GM06990 (cell line): Measurements from ENCODE around the gene DERA.

Experiments used
- DNase-seq: peaks from one replicate; pipeline ENCODE4 v3.0.0-alpha.2; 2011; ENCODE audit not compliant: insufficient read length; ENCODE audit errors: extremely low read depth
- H3K27me3 ChIP-seq: replicated peaks from 2 replicates; pipeline ENCODE4 v1.6.0; 2011; ENCODE audit warnings: low read length; ENCODE audit not compliant: control insufficient read depth, insufficient read depth
- H3K36me3 ChIP-seq: 2 replicates; pipeline ENCODE4 v1.5.1; 2011; ENCODE audit warnings: low read length; ENCODE audit not compliant: control insufficient read depth, insufficient read depth
- H3K4me3 ChIP-seq: replicated peaks from 2 replicates; pipeline ENCODE4 v1.5.1; 2011; ENCODE audit warnings: low read depth, mild to moderate bottlenecking, control low read depth, low read length
- TF ChIP-seq, protein P1 (sequence below): IDR thresholded peaks from 2 replicates; pipeline ENCODE4 v1.5.1; 2011; ENCODE audit warnings: low read length, control low read depth, mild to moderate bottlenecking, inconsistent platforms; ENCODE audit not compliant: insufficient read depth, poor library complexity, severe bottlenecking

Gene DERA

GRCh38 chr12:15982921-15983320, 71.8 kb downstream of the DERA start:
- TF ChIP-seq, protein P1, sequence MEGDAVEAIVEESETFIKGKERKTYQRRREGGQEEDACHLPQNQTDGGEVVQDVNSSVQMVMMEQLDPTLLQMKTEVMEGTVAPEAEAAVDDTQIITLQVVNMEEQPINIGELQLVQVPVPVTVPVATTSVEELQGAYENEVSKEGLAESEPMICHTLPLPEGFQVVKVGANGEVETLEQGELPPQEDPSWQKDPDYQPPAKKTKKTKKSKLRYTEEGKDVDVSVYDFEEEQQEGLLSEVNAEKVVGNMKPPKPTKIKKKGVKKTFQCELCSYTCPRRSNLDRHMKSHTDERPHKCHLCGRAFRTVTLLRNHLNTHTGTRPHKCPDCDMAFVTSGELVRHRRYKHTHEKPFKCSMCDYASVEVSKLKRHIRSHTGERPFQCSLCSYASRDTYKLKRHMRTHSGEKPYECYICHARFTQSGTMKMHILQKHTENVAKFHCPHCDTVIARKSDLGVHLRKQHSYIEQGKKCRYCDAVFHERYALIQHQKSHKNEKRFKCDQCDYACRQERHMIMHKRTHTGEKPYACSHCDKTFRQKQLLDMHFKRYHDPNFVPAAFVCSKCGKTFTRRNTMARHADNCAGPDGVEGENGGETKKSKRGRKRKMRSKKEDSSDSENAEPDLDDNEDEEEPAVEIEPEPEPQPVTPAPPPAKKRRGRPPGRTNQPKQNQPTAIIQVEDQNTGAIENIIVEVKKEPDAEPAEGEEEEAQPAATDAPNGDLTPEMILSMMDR = no peak
- H3K27me3 ChIP-seq = no peaks in the 10 kb centered on the region
- H3K36me3 ChIP-seq = peaks cover 8% of the 10 kb centered on the region
- DNase-seq = no peak
- no peak overlapping the region for H3K4me3 ChIP-seq

GRCh38 chr12:15984097-15984800, 73.1 kb downstream of the DERA start:
- Histone ChIP-seq H3K36me3 (peaks cover 14% of the 10 kb centered on the region), H3K4me3 (no peak overlapping the region), H3K27me3 (no peaks in the 10 kb centered on the region)
- TF ChIP-seq, protein P1 = no peak
- no peak for DNase-seq

DNA sequence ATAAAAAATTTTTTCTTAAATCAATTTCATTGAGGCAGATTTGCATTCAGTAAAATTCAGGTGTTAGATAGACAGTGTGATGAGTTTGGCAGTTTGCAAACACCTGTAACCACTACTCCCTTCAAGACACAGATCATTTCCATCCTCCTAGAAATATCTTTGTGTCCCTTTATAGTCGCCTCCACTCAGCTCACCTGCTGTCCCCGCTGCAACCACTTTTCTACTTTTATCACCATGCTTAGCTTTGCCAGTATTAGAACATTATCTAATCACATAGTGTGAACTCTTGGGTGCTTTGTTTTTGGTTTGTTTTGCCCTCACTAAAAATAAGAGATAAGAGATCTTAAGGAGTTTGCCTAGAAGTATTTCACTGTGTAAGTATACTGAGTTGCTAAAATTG, 73.8 kb downstream of the DERA start:
- peaks cover 14% of the 10 kb centered on the region for H3K36me3 ChIP-seq
- DNase-seq = no peak

GRCh38 chr12:15987696-15988095, 76.6 kb downstream of the DERA start:
- Histone ChIP-seq H3K36me3 (peaks cover 14% of the 10 kb centered on the region), H3K27me3 (no peaks in the 10 kb centered on the region), H3K4me3 (no peak overlapping the region)
- DNase-seq = no peak
- TF ChIP-seq, protein P1 = no peak

More for the DNA sequence above, 73.8 kb downstream of the DERA start:
- Histone ChIP-seq H3K27me3 (no peaks in the 10 kb centered on the region), H3K4me3 (no peak overlapping the region)
- TF ChIP-seq, protein P1 = no peak

DNA sequence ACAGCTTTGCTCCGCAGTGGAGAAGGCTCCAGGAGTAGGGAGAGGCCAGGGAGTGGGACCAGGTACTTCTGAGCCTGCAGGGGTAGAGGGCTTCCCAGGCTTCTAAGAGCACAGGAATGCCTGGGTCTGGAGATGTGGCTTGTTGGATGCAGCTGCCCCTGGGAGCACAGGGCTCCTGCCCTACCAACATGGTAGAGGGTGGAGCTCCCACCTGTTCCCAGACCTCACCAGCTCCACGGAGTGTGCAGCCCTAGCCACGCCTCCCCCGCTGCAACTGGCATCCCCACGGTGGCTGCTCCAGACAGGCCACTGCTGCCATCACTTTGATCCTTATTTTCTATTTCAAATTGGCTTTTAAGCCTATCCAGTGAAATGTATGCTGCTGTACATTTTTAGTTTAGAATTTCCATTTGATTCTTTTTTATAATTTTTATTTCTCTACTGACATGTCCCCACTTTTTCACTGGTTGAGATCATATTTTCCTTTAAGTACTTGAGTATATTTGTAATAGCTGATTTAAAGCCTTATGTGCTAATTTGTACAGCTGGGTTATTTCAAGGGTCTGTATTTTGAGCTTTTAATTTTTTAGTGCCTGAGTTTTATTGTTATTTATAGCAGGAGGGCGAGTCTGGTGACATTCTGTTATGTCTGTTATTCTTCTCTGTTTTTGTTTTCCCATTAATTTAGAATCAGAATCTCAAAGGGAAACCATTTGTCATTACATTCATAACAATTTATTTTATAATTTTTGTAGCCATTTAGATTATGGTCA, 78.0 kb downstream of the DERA start:
- peaks cover 9% of the 10 kb centered on the region for H3K36me3 ChIP-seq
- H3K4me3 ChIP-seq = no peak overlapping the region
- DNase-seq = no peak
- TF ChIP-seq, protein P1 = no peak
- no peaks in the 10 kb centered on the region for H3K27me3 ChIP-seq
